IMR-90 (cell line): ENCODE data around the gene MCRS1.

Experiments used
- CTCF ChIP-seq: conservative IDR thresholded peaks from 2 replicates; pipeline ENCODE4 v1.5.1; 2012; ENCODE audit warnings: mild to moderate bottlenecking, low read depth, low read length, improper control_type of control experiment
- ELK1 ChIP-seq: fragments of 150-350 bp; IDR thresholded peaks from 2 replicates; pipeline ENCODE4 v1.6.1; 2016; ENCODE audit warnings: low read depth, mild to moderate bottlenecking, low read length, moderate library complexity, borderline replicate concordance
- MXI1 ChIP-seq: IDR thresholded peaks from 2 replicates; pipeline ENCODE4 v1.6.1; 2012; ENCODE audit warnings: low read depth, mild to moderate bottlenecking, low read length, moderate library complexity, borderline replicate concordance
- POLR2A ChIP-seq: IDR thresholded peaks from 2 replicates; pipeline ENCODE4 v1.6.1; 2012; ENCODE audit warnings: mild to moderate bottlenecking, low read depth, low read length
- RCOR1 ChIP-seq: IDR thresholded peaks from 2 replicates; pipeline ENCODE4 v1.6.1; 2012; ENCODE audit warnings: mild to moderate bottlenecking, low read length, improper control_type of control experiment; ENCODE audit not compliant: insufficient replicate concordance

- TF ChIP-seq RCOR1: no peak
- no peak for TF ChIP-seq POLR2A
- no peak for TF ChIP-seq CTCF
- TF ChIP-seq ELK1: no peak
- no peak for TF ChIP-seq MXI1
Measured at GRCh38 chr12:49537752-49538509, 30.0 kb downstream of the MCRS1 start.
